MM.1S (cell line): ENCODE results near the gene DNMT3A.

Experiments used
- EZH2phosphoT487 ChIP-seq: fragments of 300-600 bp; sonication (generic); IDR thresholded peaks from 2 replicates; pipeline ENCODE4 v1.6.1; 2018; ENCODE audit warnings: antibody characterized with exemption, low read length
- TF ChIP-seq, protein P1 (sequence below): fragments of 300-600 bp; sonication (generic); IDR thresholded peaks from 2 replicates; pipeline ENCODE4 v1.5.1; 2016; ENCODE audit warnings: antibody characterized with exemption, low read length, mixed read lengths

GRCh38 chr2:25226827-25227226, 114.9 kb downstream of the DNMT3A start:
- TF ChIP-seq, protein P1, sequence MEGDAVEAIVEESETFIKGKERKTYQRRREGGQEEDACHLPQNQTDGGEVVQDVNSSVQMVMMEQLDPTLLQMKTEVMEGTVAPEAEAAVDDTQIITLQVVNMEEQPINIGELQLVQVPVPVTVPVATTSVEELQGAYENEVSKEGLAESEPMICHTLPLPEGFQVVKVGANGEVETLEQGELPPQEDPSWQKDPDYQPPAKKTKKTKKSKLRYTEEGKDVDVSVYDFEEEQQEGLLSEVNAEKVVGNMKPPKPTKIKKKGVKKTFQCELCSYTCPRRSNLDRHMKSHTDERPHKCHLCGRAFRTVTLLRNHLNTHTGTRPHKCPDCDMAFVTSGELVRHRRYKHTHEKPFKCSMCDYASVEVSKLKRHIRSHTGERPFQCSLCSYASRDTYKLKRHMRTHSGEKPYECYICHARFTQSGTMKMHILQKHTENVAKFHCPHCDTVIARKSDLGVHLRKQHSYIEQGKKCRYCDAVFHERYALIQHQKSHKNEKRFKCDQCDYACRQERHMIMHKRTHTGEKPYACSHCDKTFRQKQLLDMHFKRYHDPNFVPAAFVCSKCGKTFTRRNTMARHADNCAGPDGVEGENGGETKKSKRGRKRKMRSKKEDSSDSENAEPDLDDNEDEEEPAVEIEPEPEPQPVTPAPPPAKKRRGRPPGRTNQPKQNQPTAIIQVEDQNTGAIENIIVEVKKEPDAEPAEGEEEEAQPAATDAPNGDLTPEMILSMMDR = no peak
- TF ChIP-seq EZH2phosphoT487 = no peak
